Testis (tissue), 3 donors: ENCODE measurements around the gene ZSWIM9. TPM values are rescaled to one million over a fixed set of nuclear protein-coding genes. Genes with fewer than 3 reads are reported as not detected.
A peak's percentile ranks its signal among the peaks of the same experiment; 100 is the strongest.

Experiments used
- DNase-seq: peaks from one replicate; pipeline ENCODE4 v3.0.0-alpha.2; 2019
- H3K27ac ChIP-seq, 2 donors: fragments of 200-600 bp; sonication (generic); one replicate each; pipeline ENCODE4 v1.5.1; 2019
- H3K27me3 ChIP-seq: fragments of 200-600 bp; sonication (generic); one replicate; pipeline ENCODE4 v1.5.1; 2019
- H3K36me3 ChIP-seq: fragments of 200-600 bp; sonication (generic); one replicate; pipeline ENCODE4 v1.5.1; 2017; ENCODE audit warnings: low read depth; ENCODE audit errors: missing control alignments
- H3K4me1 ChIP-seq: fragments of 200-600 bp; sonication (generic); one replicate; pipeline ENCODE4 v1.5.1; 2019
- H3K4me3 ChIP-seq, 2 donors: fragments of 200-600 bp; sonication (generic); one replicate each; pipeline ENCODE4 v1.5.1; 2017 to 2019
- H3K9me3 ChIP-seq: fragments of 200-600 bp; sonication (generic); one replicate; pipeline ENCODE4 v1.5.1; 2017
- CTCF ChIP-seq, 3 experiments: fragments of 450-650 bp in 2 of 3; fragments of 200-600 bp in 1 of 3; sonication (generic) in 1 of 3; IDR thresholded peaks; one replicate each; pipeline ENCODE4 v1.5.1; 2016 to 2019; ENCODE audit warnings: antibody characterized with exemption in 3 of 3, mild to moderate bottlenecking in 2 of 3, moderate library complexity in 1 of 3
- POLR2A ChIP-seq: fragments of 450-650 bp; IDR thresholded peaks from one replicate; pipeline ENCODE4 v1.6.1; 2017; ENCODE audit warnings: antibody characterized with exemption, mild to moderate bottlenecking, moderate library complexity
- WGBS, 2 donors: methylation state at CpG; one replicate each; pipeline ENCODE4 v1.1.5; 2018; 5-methylcytosine and 5-hydroxymethylcytosine counted together
- intact Hi-C: fragments of 100-400 bp; cut with DNase I; formaldehyde crosslinking; loops from one replicate; pipeline ENCODE4 v1.15.1; 2023; ENCODE audit warnings: low total_unique reads
- polyA plus RNA-seq: library from polyadenylated mRNA; stranded (reverse); fragments of 350-450 nt; fragmentation: Illumina TruSeq; extraction: RNeasy Lipid Tissue Mini Kit (QIAGEN cat#74804); gene quantifications from one replicate; pipeline ENCODE4 v1.2.3, GENCODE V29; 2014; ENCODE audit warnings: low read depth, low replicate concordance; ENCODE audit not compliant: insufficient read depth
- total RNA-seq, 2 donors: library from RNA; depleted of rRNA; stranded (reverse); fragments of >200 nt; gene quantifications; one replicate each; pipeline ENCODE4 v1.2.3, GENCODE V29; 2016

ZSWIM9 gene
- total and polyA plus RNA-seq, 3 donors from 2014 or later = 5.1 to 7.2 (median 5.8) TPM

GRCh38 chr19:48152551-48152950 is 17.9 kb upstream of the ZSWIM9 start:
- no peak for TF ChIP-seq POLR2A
- peak; percentile 92 to 96 (median 93) for TF ChIP-seq CTCF (IDR thresholded peaks at IDR 0.05)
- Histone ChIP-seq H3K36me3 (no peaks in the 10 kb centered on the region), H3K27ac (no peak overlapping the region), H3K4me1 (no peaks in the 10 kb centered on the region), H3K9me3 (no peaks in the 10 kb centered on the region), H3K27me3 (no peaks in the 10 kb centered on the region), H3K4me3 (no peak overlapping the region)
- intact Hi-C loops = no loop called here
- 38 to 39% methylated on average over 8 of the region's 8 CpGs for WGBS, 2 donors
- DNase-seq = peak; percentile 77

- no peaks in the 10 kb centered on the region for H3K36me3 ChIP-seq
- 61 to 71% methylated on average over 9 of the region's 9 CpGs for WGBS, 2 donors
These were observed 16.5 kb upstream of the ZSWIM9 start for GRCh38 chr19:48154003-48154402.

GRCh38 chr19:48158210-48158790 is 12.2 kb upstream of the ZSWIM9 start:
- WGBS, 2 donors = 86 to 88% methylated on average over 9 to 12 of the region's 12 CpGs
- no peaks in the 10 kb centered on the region for H3K27me3 ChIP-seq
- TF ChIP-seq CTCF (IDR thresholded peaks at IDR 0.05) (no peak), POLR2A (no peak)
- no peaks in the 10 kb centered on the region for H3K9me3 ChIP-seq
- H3K36me3 ChIP-seq = no peaks in the 10 kb centered on the region
- H3K4me1 ChIP-seq = no peaks in the 10 kb centered on the region
- DNase-seq = no peak
- no peak overlapping the region for H3K4me3 ChIP-seq
- intact Hi-C loops = no loop called here
- no peak overlapping the region for H3K27ac ChIP-seq

More at GRCh38 chr19:48154003-48154402, 16.5 kb upstream of the ZSWIM9 start:
- intact Hi-C loops = no loop called here
- Histone ChIP-seq H3K9me3 (no peaks in the 10 kb centered on the region), H3K27me3 (no peaks in the 10 kb centered on the region), H3K27ac (no peak overlapping the region), H3K4me3 (no peak overlapping the region), H3K4me1 (no peaks in the 10 kb centered on the region)
- TF ChIP-seq CTCF (IDR thresholded peaks at IDR 0.05) (no peak), POLR2A (no peak)
- DNase-seq = no peak

- peaks cover 7% of the 10 kb centered on the region for H3K4me1 ChIP-seq
- no peak overlapping the region for H3K27ac ChIP-seq
- no peak for DNase-seq
- H3K27me3 ChIP-seq = no peaks in the 10 kb centered on the region
- H3K9me3 ChIP-seq = no peaks in the 10 kb centered on the region
- intact Hi-C loops = no loop called here
- no peak overlapping the region for H3K4me3 ChIP-seq
- TF ChIP-seq CTCF (IDR thresholded peaks at IDR 0.05) (no peak), POLR2A (no peak)
- 71 to 72% methylated on average over 5 of the region's 5 CpGs for WGBS, 2 donors
- no peaks in the 10 kb centered on the region for H3K36me3 ChIP-seq
These were observed 1.8 kb upstream of the ZSWIM9 start for GRCh38 chr19:48168689-48169088.

GRCh38 chr19:48169578-48169938 is 922 bp upstream of the ZSWIM9 start:
- TF ChIP-seq CTCF (IDR thresholded peaks at IDR 0.05) (no peak), POLR2A (no peak)
- intact Hi-C loops = no loop called here
- H3K4me1 ChIP-seq = peaks cover 7% of the 10 kb centered on the region
- no peaks in the 10 kb centered on the region for H3K9me3 ChIP-seq
- no peaks in the 10 kb centered on the region for H3K36me3 ChIP-seq
- H3K4me3 ChIP-seq = peak overlapping the region; percentile 73 to 75
- WGBS, 2 donors = 3% methylated on average over 13 of the region's 15 CpGs
- DNase-seq = peak; percentile 90
- H3K27ac ChIP-seq = peak overlapping the region; percentile 89 to 91
- no peaks in the 10 kb centered on the region for H3K27me3 ChIP-seq
